ENCODE measurements around the gene SLC37A3.

- no peak for TF ChIP-seq POLR2A (IDR thresholded peaks at IDR 0.05)
- TF ChIP-seq, protein P1, sequence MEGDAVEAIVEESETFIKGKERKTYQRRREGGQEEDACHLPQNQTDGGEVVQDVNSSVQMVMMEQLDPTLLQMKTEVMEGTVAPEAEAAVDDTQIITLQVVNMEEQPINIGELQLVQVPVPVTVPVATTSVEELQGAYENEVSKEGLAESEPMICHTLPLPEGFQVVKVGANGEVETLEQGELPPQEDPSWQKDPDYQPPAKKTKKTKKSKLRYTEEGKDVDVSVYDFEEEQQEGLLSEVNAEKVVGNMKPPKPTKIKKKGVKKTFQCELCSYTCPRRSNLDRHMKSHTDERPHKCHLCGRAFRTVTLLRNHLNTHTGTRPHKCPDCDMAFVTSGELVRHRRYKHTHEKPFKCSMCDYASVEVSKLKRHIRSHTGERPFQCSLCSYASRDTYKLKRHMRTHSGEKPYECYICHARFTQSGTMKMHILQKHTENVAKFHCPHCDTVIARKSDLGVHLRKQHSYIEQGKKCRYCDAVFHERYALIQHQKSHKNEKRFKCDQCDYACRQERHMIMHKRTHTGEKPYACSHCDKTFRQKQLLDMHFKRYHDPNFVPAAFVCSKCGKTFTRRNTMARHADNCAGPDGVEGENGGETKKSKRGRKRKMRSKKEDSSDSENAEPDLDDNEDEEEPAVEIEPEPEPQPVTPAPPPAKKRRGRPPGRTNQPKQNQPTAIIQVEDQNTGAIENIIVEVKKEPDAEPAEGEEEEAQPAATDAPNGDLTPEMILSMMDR (IDR thresholded peaks at IDR 0.05), result no peak
These were observed 110.3 kb downstream of the SLC37A3 start for GRCh38 chr7:140287988-140288387.

Measured in uterus (tissue), 2 donors.